ENCODE data around the gene MAT2B.

MAT2B gene

GRCh38 chr5:163563112-163563511 lies 57.7 kb downstream of the MAT2B start:
- DNase-seq, result no peak

- no peak for DNase-seq
These were observed 58.5 kb downstream of the MAT2B start for GRCh38 chr5:163563880-163564279.

- DNase-seq, result peak; percentile 3
These were observed 59.0 kb downstream of the MAT2B start for GRCh38 chr5:163564321-163564938.

- DNase-seq, result no peak
These were observed 60.1 kb downstream of the MAT2B start for GRCh38 chr5:163565492-163565891.

- peak; percentile 14 for DNase-seq
These were observed 60.7 kb downstream of the MAT2B start for GRCh38 chr5:163565931-163566608.

- no peak for DNase-seq
These were observed 61.3 kb downstream of the MAT2B start for GRCh38 chr5:163566678-163567077.

GRCh38 chr5:163567811-163568210 lies 62.4 kb downstream of the MAT2B start:
- DNase-seq, result no peak
